ENCODE measurements around the gene BDP1. TPM values are rescaled to one million over a fixed set of nuclear protein-coding genes. Genes with fewer than 3 reads are reported as not detected.

The BDP1 gene
- total RNA-seq, 1 experiment from 2014 or later, result 31.2 TPM

DNA sequence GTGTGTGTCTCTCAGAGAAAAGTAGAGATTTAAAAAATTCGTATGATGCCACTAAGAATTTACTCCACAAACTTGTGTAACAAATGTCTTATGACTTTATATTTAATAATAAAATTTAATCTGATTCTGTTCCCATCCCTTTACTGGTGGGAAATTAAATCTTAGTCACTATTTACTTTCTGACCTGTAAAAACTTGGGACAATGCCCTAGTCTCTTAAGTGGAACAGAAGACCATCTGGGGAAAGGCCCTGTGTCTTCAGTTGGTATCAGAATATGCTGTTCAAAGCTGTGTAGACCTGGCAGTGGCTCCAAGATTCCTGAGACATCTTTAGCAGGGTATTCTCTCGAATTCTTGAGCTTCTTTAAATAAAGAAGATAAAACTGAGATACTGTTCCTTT, 2.6 kb upstream of the BDP1 start:
- no peak for TF ChIP-seq CTCF (IDR thresholded peaks at IDR 0.05; ENCODE audit: unreplicated experiment)
- H3K36me3 Mint-ChIP-seq (ENCODE audit: insufficient read depth, unreplicated experiment), result peaks cover 23% of the 10 kb centered on the region
- peaks cover 16% of the 10 kb centered on the region for H3K4me1 Mint-ChIP-seq (ENCODE audit: low read depth, unreplicated experiment)
- intact Hi-C loops (cut with micrococcal nuclease; ENCODE audit: unreplicated experiment), result no loop called here
- CTCF ChIA-PET, result interaction anchor here (0.7 kb wide), 1 partner anchor 481 kb away, joined by 4 read pairs; no protein-coding TSS in a partner anchor
- no peak overlapping the region for H3K4me3 Mint-ChIP-seq (ENCODE audit: low read depth, unreplicated experiment)
- no TSS peak for BruUV-seq (replicated peaks)
- no peak overlapping the region for H3K27ac Mint-ChIP-seq (ENCODE audit: unreplicated experiment)
- DNase-seq, result no peak
- no peaks in the 10 kb centered on the region for H3K9me3 Mint-ChIP-seq (ENCODE audit: low read depth, unreplicated experiment)
- no peaks in the 10 kb centered on the region for H3K27me3 Mint-ChIP-seq (ENCODE audit: unreplicated experiment)

GRCh38 chr5:71454913-71455312, 538 bp upstream of the BDP1 start:
- DNase-seq, result no peak
- Mint-ChIP-seq H3K27ac (ENCODE audit: unreplicated experiment) (peak overlapping the region; percentile 99), H3K4me1 (ENCODE audit: low read depth, unreplicated experiment) (peaks cover 16% of the 10 kb centered on the region), H3K9me3 (ENCODE audit: low read depth, unreplicated experiment) (no peaks in the 10 kb centered on the region), H3K36me3 (ENCODE audit: insufficient read depth, unreplicated experiment) (peaks cover 34% of the 10 kb centered on the region), H3K27me3 (ENCODE audit: unreplicated experiment) (no peaks in the 10 kb centered on the region), H3K4me3 (ENCODE audit: low read depth, unreplicated experiment) (peak overlapping the region; percentile 99)
- TSS peak; percentile 84 for BruUV-seq (replicated peaks)
- TF ChIP-seq CTCF (IDR thresholded peaks at IDR 0.05; ENCODE audit: unreplicated experiment), result no peak
- intact Hi-C loops (cut with micrococcal nuclease; ENCODE audit: unreplicated experiment), result no loop called here
- CTCF ChIA-PET, result no interaction called here

DNA sequence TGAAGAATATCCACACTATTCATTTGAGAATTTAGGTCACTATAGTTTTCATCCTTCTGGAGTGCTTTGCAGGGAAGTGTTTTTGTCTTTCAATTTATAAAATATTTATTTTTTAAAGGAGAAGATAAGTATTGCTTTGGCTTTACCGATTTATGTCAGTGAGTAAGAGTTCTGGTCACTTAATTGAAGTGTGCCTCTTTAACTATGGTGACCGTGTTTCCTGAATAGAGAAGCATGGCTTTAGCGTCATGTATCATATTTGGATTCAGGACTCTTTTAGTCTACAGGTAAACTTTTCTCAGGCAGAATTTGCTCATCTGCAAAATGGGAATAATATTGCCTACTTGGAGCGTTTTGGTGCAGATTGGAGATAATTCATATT, 902 bp downstream of the BDP1 start:
- Mint-ChIP-seq H3K9me3 (ENCODE audit: low read depth, unreplicated experiment) (no peaks in the 10 kb centered on the region), H3K27me3 (ENCODE audit: unreplicated experiment) (no peaks in the 10 kb centered on the region), H3K36me3 (ENCODE audit: insufficient read depth, unreplicated experiment) (peaks cover 36% of the 10 kb centered on the region), H3K4me1 (ENCODE audit: low read depth, unreplicated experiment) (peaks cover 16% of the 10 kb centered on the region), H3K4me3 (ENCODE audit: low read depth, unreplicated experiment) (peak overlapping the region; percentile 99), H3K27ac (ENCODE audit: unreplicated experiment) (peak overlapping the region; percentile 99)
- no peak for DNase-seq
- intact Hi-C loops (cut with micrococcal nuclease; ENCODE audit: unreplicated experiment), result no loop called here
- TF ChIP-seq CTCF (IDR thresholded peaks at IDR 0.05; ENCODE audit: unreplicated experiment), result no peak
- CTCF ChIA-PET, result no interaction called here
- no TSS peak for BruUV-seq (replicated peaks)

DNA sequence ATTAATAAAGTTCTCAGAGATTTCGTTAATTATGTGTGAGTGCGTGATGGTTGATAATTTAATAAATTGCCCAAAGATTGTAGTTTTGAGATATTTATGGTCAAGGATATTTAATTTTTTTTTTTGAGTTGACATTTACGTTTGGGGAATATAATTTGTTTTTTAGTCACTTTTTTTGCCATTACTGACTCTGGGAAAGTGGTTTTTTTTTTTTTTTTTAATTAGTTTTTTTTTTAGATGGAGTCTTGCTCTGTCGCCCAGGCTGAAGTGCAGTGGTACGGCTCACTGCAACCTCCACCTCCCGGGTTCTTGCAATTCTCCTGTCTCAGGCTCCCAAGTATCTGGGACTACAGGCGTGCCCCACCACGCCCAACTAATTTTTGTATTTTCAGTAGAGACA, 1.7 kb downstream of the BDP1 start:
- H3K27ac Mint-ChIP-seq (ENCODE audit: unreplicated experiment), result no peak overlapping the region
- peak overlapping the region; percentile 99 for H3K4me3 Mint-ChIP-seq (ENCODE audit: low read depth, unreplicated experiment)
- TF ChIP-seq CTCF (IDR thresholded peaks at IDR 0.05; ENCODE audit: unreplicated experiment), result no peak
- CTCF ChIA-PET, result no interaction called here
- DNase-seq, result no peak
- peaks cover 36% of the 10 kb centered on the region for H3K36me3 Mint-ChIP-seq (ENCODE audit: insufficient read depth, unreplicated experiment)
- H3K4me1 Mint-ChIP-seq (ENCODE audit: low read depth, unreplicated experiment), result peaks cover 16% of the 10 kb centered on the region
- intact Hi-C loops (cut with micrococcal nuclease; ENCODE audit: unreplicated experiment), result no loop called here
- H3K27me3 Mint-ChIP-seq (ENCODE audit: unreplicated experiment), result no peaks in the 10 kb centered on the region
- H3K9me3 Mint-ChIP-seq (ENCODE audit: low read depth, unreplicated experiment), result no peaks in the 10 kb centered on the region
- BruUV-seq (replicated peaks), result no TSS peak

Measured in Calu3 (cell line).